HepG2 (cell line): ENCODE results near the gene KRTAP10-8. TPM values are rescaled to one million over a fixed set of nuclear protein-coding genes. Genes with fewer than 3 reads are reported as not detected.

ENCODE experiments used
- ATAC-seq: fragments of 200-7000 bp; cut with Tn5 transposase; 3 replicates; pipeline ENCODE4 v1.9.1; 2020; ENCODE audit warnings: mild to moderate bottlenecking, moderate library complexity
- BruUV-seq: library from RNA; stranded (reverse); fragments of 400-500 nt; replicated peaks from 2 replicates; lab custom pipeline; 2021; lab: Mats Ljungman, UMichigan
- CTCF ChIA-PET: fragments of 300-600 bp; formaldehyde crosslinking; extraction: SDS; loops from one replicate; lab custom pipeline; 2021; ENCODE audit warnings: low total read pairs, inconsistent platforms, low intra/inter-chr PET ratio; lab: Yijun Ruan, JAX
- POLR2A ChIA-PET: fragments of 350-600 bp; sonication (Branson Sonifier 250); formaldehyde crosslinking; loops from one replicate; lab custom pipeline; 2020; ENCODE audit warnings: antibody characterized with exemption, inconsistent platforms; lab: Yijun Ruan, JAX
- DNase-seq: peaks from one replicate; pipeline ENCODE4 v3.0.0-alpha.2; 2015; ENCODE audit warnings: low spot score
- FAIRE-seq: peaks from 3 replicates; lab custom pipeline; 2011; peaks lifted over from hg19 to GRCh38; lab: Jason Lieb, UNC
- H2AFZ ChIP-seq: one replicate; pipeline ENCODE4 v1.6.1; 2011; ENCODE audit warnings: low read length, inconsistent platforms
- H3K27ac ChIP-seq: fragments of 300-600 bp; 3 replicates; pipeline ENCODE4 v1.8.0; 2011; ENCODE audit warnings: mixed run types, mild to moderate bottlenecking, mixed read lengths, low read length, inconsistent platforms; ENCODE audit not compliant: insufficient read depth; ENCODE audit errors: extremely low read length
- H3K27me3 ChIP-seq, 2 experiments: fragments of 200-600 bp in 1 of 2; 2 replicates in 1 of 2; 3 replicates in 1 of 2; pipeline versions ENCODE4 v1.6.0 to v1.8.0; 2011; ENCODE audit warnings: low read length in 2 of 2, mild to moderate bottlenecking in 2 of 2, moderate library complexity in 2 of 2, inconsistent platforms in 1 of 2; ENCODE audit not compliant: insufficient read depth in 2 of 2, control insufficient read depth in 1 of 2
- H3K36me3 ChIP-seq, 2 experiments: fragments of 200-600 bp in 1 of 2; replicated peaks in 1 of 2; 2 replicates in 1 of 2; 3 replicates in 1 of 2; pipeline versions ENCODE4 v1.5.1 to v1.8.0; 2011; ENCODE audit warnings: low read length in 2 of 2, inconsistent platforms in 1 of 2; ENCODE audit not compliant: insufficient read depth in 2 of 2, control insufficient read depth in 1 of 2
- H3K4me1 ChIP-seq: 2 replicates; pipeline ENCODE4 v1.5.1; 2012; ENCODE audit warnings: low read length, inconsistent platforms; ENCODE audit not compliant: insufficient read depth
- H3K4me2 ChIP-seq: 2 replicates; pipeline ENCODE4 v1.6.0; 2011; ENCODE audit warnings: low read depth, low read length, inconsistent platforms
- H3K4me3 ChIP-seq, 3 experiments: fragments of 200-600 bp in 1 of 3; sonication (generic), shearing (Covaris generic) in 1 of 3; replicated peaks in 1 of 3; 2 replicates each; pipeline ENCODE4 v1.5.1; 2011 to 2016; ENCODE audit warnings: low read length in 3 of 3, inconsistent platforms in 2 of 3, low read depth in 2 of 3, mild to moderate bottlenecking in 2 of 3, control low read depth in 1 of 3, mixed read lengths in 1 of 3; ENCODE audit not compliant: insufficient read depth in 1 of 3
- H3K79me2 ChIP-seq: one replicate; pipeline ENCODE4 v1.6.1; 2011; ENCODE audit warnings: low read length, inconsistent platforms; ENCODE audit not compliant: insufficient read depth
- H3K9ac ChIP-seq: 2 replicates; pipeline ENCODE4 v1.6.0; 2011; ENCODE audit warnings: mild to moderate bottlenecking, low read depth, low read length, inconsistent platforms; ENCODE audit not compliant: insufficient read depth
- H3K9me3 ChIP-seq: 2 replicates; pipeline ENCODE4 v1.5.1; 2012; ENCODE audit warnings: mild to moderate bottlenecking, low read length
- H4K20me1 ChIP-seq: 2 replicates; pipeline ENCODE4 v1.6.0; 2011; ENCODE audit warnings: inconsistent platforms, mild to moderate bottlenecking, low read length, moderate library complexity; ENCODE audit not compliant: insufficient read depth
- ARHGAP35 ChIP-seq: sonication (generic); formaldehyde crosslinking; IDR thresholded peaks from 2 replicates; pipeline ENCODE4 v1.9.0; 2022; ENCODE audit warnings: mild to moderate bottlenecking, inconsistent platforms, moderate library complexity, missing genetic modification reagents, borderline replicate concordance
- CBX5 ChIP-seq: sonication (generic); formaldehyde crosslinking; IDR thresholded peaks from 2 replicates; pipeline ENCODE4 v1.4.0; 2020; ENCODE audit warnings: missing genetic modification reagents, borderline replicate concordance
- GABPB1 ChIP-seq: IDR thresholded peaks from 2 replicates; pipeline ENCODE4 v1.6.1; 2016; ENCODE audit warnings: mild to moderate bottlenecking, missing genetic modification reagents, moderate library complexity, missing compliant biosample characterization
- NONO ChIP-seq, 2 experiments: fragments of 450-650 bp in 1 of 2; sonication (generic) in 1 of 2; formaldehyde crosslinking in 1 of 2; IDR thresholded peaks in 1 of 2; conservative IDR thresholded peaks in 1 of 2; 2 replicates each; pipeline versions ENCODE4 v1.6.1 to v1.8.0; 2017 to 2022; ENCODE audit warnings: mild to moderate bottlenecking in 1 of 2, missing genetic modification reagents in 1 of 2, moderate library complexity in 1 of 2
- TSC22D2 ChIP-seq: sonication (generic); formaldehyde crosslinking; IDR thresholded peaks from 2 replicates; pipeline ENCODE4 v1.5.1; 2020; ENCODE audit warnings: missing genetic modification reagents, mild to moderate bottlenecking, borderline replicate concordance
- ZNF10 ChIP-seq: sonication (generic); formaldehyde crosslinking; IDR thresholded peaks from 2 replicates; pipeline ENCODE4 v1.4.0; 2020; ENCODE audit warnings: mild to moderate bottlenecking, low read depth, missing genetic modification reagents, borderline replicate concordance
- ZNF251 ChIP-seq: sonication (generic); formaldehyde crosslinking; IDR thresholded peaks from 2 replicates; pipeline ENCODE4 v1.9.0; 2021; ENCODE audit warnings: mild to moderate bottlenecking, missing genetic modification reagents
- ZNF383 ChIP-seq: sonication (generic); formaldehyde crosslinking; IDR thresholded peaks from 2 replicates; pipeline ENCODE4 v1.4.0; 2020; ENCODE audit warnings: missing genetic modification reagents, mild to moderate bottlenecking, borderline replicate concordance
- ZNF776 ChIP-seq: sonication (generic); formaldehyde crosslinking; IDR thresholded peaks from 2 replicates; pipeline ENCODE4 v1.4.0; 2020; ENCODE audit warnings: mild to moderate bottlenecking, missing genetic modification reagents
- ZSCAN22 ChIP-seq: sonication (generic); formaldehyde crosslinking; IDR thresholded peaks from 2 replicates; pipeline ENCODE4 v1.4.0; 2020; ENCODE audit warnings: mild to moderate bottlenecking, missing genetic modification reagents
- WGBS: methylation state at CpG from one replicate; pipeline ENCODE4 v1.1.6; 2017; ENCODE audit warnings: low lambda C conversion rate; 5-methylcytosine and 5-hydroxymethylcytosine counted together
- in situ Hi-C: cut with HindIII; loops from 2 replicates; pipeline ENCODE4 v1.10.0; 2017; ENCODE audit warnings: low pct_unique_long_range_greater_than_20kb; ENCODE audit not compliant: extremely low pct_ligation_motif_present
- intact Hi-C: fragments of 100-400 bp; cut with micrococcal nuclease; formaldehyde crosslinking; loops from one replicate; pipeline ENCODE4 v1.10.0; 2022; ENCODE audit not compliant: unreplicated experiment
- polyA plus RNA-seq, 8 experiments: library from polyadenylated mRNA; depleted of rRNA in 3 of 8; stranded (reverse) in 7 of 8; unstranded in 1 of 8; fragments of >200 nt; fragmentation: Illumina TruSeq in 4 of 8; extraction: Trizol in 4 of 8; gene quantifications; 2 replicates each; pipeline versions ENCODE4 v1.2.1 to v1.2.3, GENCODE V29; 2011 to 2016; ENCODE audit warnings: low read depth in 4 of 8, missing spikeins in 1 of 8, mixed read lengths in 1 of 8; ENCODE audit not compliant: insufficient read depth in 1 of 8
- total RNA-seq, 5 experiments: library from RNA; depleted of rRNA; stranded (reverse); fragments of >200 nt; fragmentation: Illumina TruSeq; extraction: Trizol; gene quantifications; 2 replicates each; pipeline ENCODE4 v1.2.3, GENCODE V29; 2016; ENCODE audit warnings: low read depth in 1 of 5
- TF ChIP-seq, protein P1 (sequence below): sonication (generic); formaldehyde crosslinking; IDR thresholded peaks from 2 replicates; pipeline ENCODE4 v1.5.1; 2020; ENCODE audit warnings: mild to moderate bottlenecking, moderate library complexity, missing genetic modification reagents
- TF ChIP-seq, protein P2 (sequence below): sonication (generic); formaldehyde crosslinking; IDR thresholded peaks from 2 replicates; pipeline ENCODE4 v1.9.0; 2022; ENCODE audit warnings: missing genetic modification reagents, mild to moderate bottlenecking, borderline replicate concordance
- TF ChIP-seq, protein P3 (sequence below): IDR thresholded peaks from 2 replicates; pipeline ENCODE4 v1.6.1; 2016; ENCODE audit warnings: missing compliant biosample characterization, missing genetic modification reagents, borderline replicate concordance

The KRTAP10-8 gene
- total and polyA plus RNA-seq, 2 of the 13 experiments (the other 11 are each of a cell fraction or from before 2014, with no cell fraction given) = not detected

- FAIRE-seq = no peak
- Histone ChIP-seq H3K4me2 (no peak overlapping the region), H3K4me1 (no peaks in the 10 kb centered on the region), H2AFZ (no peak overlapping the region), H3K27ac (no peak overlapping the region), H3K36me3 (no peaks in the 10 kb centered on the region), H3K27me3 (peaks cover 3 to 30% of the 10 kb centered on the region in 2 experiments; a peak in 4 of 5 replicates), H3K79me2 (no peaks in the 10 kb centered on the region), H3K9ac (no peak overlapping the region), H4K20me1 (no peaks in the 10 kb centered on the region), H3K4me3 (no peak overlapping the region), H3K9me3 (peaks cover 22% of the 10 kb centered on the region)
- ATAC-seq = no peak
- no TSS peak for BruUV-seq
- no peak for DNase-seq
- in situ Hi-C loops (no loop called here), intact Hi-C loops (no loop called here)
- ChIA-PET POLR2A (no interaction called here), CTCF (no interaction called here)
- WGBS = 65% methylated on average over 8 of the region's 8 CpGs
- TF ChIP-seq ARHGAP35 (CRISPR knock-in tag) (no peak), NONO (IDR thresholded peaks at IDR 0.05) (no peak), NONO (CRISPR knock-in tag; conservative IDR thresholded peaks at IDR 0.05) (no peak), ZNF10 (CRISPR knock-in tag) (no peak), ZSCAN22 (CRISPR knock-in tag) (no peak), ZNF251 (CRISPR knock-in tag) (no peak)
Measured at GRCh38 chr21:44647222-44647552, 35.3 kb downstream of the KRTAP10-8 start.

DNA sequence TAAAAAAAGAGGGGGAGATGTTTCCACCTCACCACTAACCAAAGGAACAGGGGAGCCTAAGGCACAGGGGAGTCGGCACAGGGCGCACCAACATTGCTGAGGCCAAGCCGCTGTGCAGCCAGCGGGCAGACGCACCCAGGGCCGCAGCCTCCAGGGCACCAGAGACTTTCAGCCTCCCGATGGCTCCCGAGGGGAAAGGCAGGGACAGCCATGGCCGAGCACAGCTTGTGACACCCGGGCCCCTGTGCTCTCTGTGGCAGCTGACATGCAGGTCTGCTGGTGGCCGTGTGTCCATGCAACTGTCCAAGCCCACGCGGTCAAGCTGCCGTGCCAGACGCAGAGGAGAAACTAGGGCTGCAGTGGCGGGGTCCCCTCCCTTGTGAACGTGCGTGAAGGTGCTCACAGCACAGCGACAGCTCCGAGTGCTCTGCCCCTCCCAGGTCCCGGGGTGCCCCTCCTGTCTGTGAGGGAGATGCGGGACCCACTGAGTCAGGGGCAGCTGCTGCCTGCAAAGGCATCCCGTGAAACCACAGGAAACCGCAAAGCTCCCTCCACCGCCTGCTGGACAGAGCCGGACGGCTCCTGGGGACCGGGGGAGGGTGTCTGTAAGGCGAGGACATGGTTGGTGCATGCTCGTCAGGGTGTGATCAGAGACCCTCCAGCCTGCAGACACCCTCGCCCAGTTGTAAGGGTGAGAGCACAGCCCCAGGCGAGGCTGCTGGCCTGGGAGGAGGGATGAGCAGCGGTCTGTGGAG lies 36.9 kb downstream of the KRTAP10-8 start:
- in situ Hi-C loops = no loop called here
- no peak; the same call in 2 of the 3 replicates for ATAC-seq
- POLR2A ChIA-PET = no interaction called here
- TF ChIP-seq, protein P1, sequence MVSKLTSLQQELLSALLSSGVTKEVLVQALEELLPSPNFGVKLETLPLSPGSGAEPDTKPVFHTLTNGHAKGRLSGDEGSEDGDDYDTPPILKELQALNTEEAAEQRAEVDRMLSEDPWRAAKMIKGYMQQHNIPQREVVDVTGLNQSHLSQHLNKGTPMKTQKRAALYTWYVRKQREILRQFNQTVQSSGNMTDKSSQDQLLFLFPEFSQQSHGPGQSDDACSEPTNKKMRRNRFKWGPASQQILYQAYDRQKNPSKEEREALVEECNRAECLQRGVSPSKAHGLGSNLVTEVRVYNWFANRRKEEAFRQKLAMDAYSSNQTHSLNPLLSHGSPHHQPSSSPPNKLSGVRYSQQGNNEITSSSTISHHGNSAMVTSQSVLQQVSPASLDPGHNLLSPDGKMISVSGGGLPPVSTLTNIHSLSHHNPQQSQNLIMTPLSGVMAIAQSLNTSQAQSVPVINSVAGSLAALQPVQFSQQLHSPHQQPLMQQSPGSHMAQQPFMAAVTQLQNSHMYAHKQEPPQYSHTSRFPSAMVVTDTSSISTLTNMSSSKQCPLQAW = no peak
- no peak for TF ChIP-seq GABPB1 (CRISPR knock-in tag)
- no peak for TF ChIP-seq TSC22D2 (CRISPR knock-in tag)
- no peak for TF ChIP-seq ZNF776
- no peak for TF ChIP-seq CBX5
- TF ChIP-seq ZNF383 (CRISPR knock-in tag) = no peak
- TF ChIP-seq, protein P2, sequence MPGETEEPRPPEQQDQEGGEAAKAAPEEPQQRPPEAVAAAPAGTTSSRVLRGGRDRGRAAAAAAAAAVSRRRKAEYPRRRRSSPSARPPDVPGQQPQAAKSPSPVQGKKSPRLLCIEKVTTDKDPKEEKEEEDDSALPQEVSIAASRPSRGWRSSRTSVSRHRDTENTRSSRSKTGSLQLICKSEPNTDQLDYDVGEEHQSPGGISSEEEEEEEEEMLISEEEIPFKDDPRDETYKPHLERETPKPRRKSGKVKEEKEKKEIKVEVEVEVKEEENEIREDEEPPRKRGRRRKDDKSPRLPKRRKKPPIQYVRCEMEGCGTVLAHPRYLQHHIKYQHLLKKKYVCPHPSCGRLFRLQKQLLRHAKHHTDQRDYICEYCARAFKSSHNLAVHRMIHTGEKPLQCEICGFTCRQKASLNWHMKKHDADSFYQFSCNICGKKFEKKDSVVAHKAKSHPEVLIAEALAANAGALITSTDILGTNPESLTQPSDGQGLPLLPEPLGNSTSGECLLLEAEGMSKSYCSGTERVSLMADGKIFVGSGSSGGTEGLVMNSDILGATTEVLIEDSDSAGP (CRISPR knock-in tag) = no peak
- TF ChIP-seq, protein P3, sequence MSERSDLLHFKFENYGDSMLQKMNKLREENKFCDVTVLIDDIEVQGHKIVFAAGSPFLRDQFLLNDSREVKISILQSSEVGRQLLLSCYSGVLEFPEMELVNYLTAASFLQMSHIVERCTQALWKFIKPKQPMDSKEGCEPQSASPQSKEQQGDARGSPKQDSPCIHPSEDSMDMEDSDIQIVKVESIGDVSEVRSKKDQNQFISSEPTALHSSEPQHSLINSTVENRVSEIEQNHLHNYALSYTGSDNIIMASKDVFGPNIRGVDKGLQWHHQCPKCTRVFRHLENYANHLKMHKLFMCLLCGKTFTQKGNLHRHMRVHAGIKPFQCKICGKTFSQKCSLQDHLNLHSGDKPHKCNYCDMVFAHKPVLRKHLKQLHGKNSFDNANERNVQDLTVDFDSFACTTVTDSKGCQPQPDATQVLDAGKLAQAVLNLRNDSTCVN (CRISPR knock-in tag) = no peak

More for the DNA sequence above, 36.9 kb downstream of the KRTAP10-8 start:
- CTCF ChIA-PET = no interaction called here
- Histone ChIP-seq H3K79me2 (no peaks in the 10 kb centered on the region), H3K9ac (no peak overlapping the region), H3K4me2 (no peak overlapping the region), H3K27me3 (peaks cover 4 to 34% of the 10 kb centered on the region in 2 experiments; a peak in 4 of 5 replicates), H3K4me3 (no peak overlapping the region), H4K20me1 (no peaks in the 10 kb centered on the region), H2AFZ (no peak overlapping the region), H3K36me3 (no peaks in the 10 kb centered on the region), H3K27ac (no peak overlapping the region), H3K4me1 (no peaks in the 10 kb centered on the region), H3K9me3 (peaks cover 18% of the 10 kb centered on the region)
- intact Hi-C loops = no loop called here
- BruUV-seq = no TSS peak
- no peak for DNase-seq
- FAIRE-seq = no peak
- WGBS = 77% methylated on average over 6 of the region's 33 CpGs
